Activated gamma-delta T cell treated with anti-CD3 and anti-CD28 coated beads, Interleukin-2, amount 50 U/mL, for 16 hours (primary cell): Measurements from ENCODE around the gene VKORC1L1.
"Not testable (repeated sequence)": the region's sequence is repeated elsewhere in the genome, so short reads cannot be mapped to it uniquely, and the experiment has no call there.

Experiments used
- DNase-seq: peaks from one replicate; pipeline ENCODE4 v3.0.0-alpha.2; 2020; ENCODE audit warnings: low read depth

VKORC1L1 gene

GRCh38 chr7:65978891-65979582 lies 106.2 kb downstream of the VKORC1L1 start:
- no peak for DNase-seq

DNA sequence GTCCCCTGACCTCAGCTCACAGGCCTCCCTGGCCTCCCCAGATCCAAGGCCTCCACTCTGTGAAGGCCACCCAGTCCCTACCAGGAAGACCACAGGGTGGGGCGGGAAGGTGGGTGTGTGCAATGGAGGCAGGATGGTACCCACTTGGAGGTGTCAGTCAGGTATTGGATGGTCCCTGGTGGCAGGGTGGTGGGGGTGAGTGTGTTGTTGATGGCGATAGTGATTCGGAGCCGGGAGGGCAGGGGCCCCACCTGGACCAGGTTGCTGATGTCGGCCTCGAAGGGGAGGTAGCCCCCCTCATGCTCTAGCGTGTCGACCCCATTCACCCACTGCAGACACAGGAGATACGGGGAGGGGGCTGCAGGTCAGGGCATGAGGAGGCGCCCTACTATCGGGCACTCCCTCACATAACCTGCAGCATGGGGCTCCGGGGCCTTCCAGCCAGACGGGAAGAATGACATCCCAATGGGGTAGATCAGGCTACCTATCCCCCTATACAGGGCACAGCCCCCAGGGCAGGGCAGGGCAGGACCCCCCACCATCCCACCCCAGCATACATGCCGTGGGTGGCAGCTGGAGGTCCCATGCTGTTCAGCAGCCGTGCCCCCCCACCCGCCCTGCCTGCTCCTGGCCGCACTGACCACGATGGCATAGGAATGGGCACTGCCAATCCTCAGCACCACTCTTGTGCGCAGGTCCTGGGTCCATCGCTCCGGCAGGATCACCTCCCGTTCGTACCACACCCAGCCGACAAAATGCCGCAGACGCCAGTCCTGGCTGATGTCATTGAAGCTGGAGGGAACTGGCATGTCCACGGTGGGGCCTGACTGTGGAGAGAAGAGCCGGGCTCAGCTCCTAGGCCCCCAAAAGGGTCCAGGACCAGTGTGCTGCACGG lies 107.0 kb downstream of the VKORC1L1 start:
- no peak for DNase-seq

DNA sequence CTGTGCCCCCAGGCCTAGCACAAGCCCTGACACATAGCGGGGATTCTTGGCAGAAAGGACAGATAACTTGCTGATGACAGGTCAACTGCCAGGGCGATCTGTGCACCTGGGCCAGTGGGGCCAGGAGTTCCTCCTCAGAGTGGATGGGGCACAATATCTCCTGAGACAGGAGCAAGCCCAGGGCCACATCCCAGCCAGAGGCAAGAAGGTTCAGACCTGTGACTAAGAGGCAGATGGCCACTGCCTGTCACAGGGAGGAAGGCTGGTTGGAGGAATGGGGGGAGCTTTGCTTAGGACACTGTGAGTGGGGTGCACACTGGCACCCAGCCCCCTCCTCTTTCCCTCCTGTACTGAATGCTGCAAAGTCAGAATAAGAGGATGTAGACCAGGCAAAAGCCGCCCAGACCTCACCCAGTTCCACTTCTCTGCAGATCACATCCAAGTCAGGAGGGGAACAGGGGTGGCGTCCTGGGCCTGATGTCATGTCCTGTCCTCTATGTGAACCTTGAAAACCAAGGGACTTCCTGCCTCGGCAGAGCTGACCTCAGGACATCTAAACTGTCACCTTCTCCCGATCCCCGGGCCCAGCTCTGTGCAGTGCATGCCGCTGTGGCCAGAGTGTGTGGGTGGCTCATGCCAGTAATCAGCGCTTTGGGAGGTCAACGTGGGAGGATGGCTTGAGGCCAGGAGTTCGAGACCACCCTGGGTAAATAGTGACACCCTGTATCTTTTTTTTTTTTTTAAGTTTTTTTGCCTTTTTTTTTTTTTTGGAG lies 107.8 kb downstream of the VKORC1L1 start:
- peak; percentile 28 for DNase-seq

DNA sequence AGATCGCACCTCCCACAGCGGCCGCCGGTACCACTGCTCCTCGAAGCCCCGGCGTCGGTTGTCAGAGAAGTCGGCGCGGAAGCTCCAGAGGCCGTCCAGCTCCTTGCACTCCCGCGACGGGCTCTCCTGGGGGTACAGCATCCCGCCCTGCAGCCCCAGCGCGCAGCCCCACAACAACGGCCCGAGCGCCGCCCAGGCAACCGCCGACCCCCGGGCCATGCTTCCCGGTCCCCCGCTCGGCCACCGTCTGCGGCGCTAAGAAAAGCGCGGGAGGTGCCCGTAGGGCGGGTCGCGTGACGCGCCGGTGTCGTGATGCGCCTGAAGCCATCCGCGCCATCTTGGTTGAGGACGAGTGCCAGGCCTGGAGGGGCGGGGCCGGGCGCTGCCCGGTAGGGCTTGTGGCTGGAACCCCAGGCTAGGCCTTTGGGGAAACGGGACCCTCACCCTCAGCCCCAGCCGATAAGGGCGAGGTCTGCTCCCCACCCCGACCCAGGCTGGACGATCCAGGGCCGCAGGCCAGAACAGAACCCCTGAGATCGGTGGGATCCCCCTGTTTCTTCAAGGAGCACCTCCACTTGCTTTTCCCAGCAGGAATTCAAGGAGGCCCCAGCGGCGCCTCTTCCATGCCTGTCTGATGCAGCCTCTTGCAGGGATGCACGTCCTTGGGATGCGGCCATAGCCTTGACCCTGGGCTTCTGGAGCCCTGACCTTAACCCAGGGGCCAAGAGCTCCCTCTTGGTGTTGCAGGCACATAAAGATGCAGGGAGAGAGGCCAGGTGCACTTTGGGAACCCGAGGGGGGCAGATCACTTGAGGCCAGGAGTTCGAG lies 109.3 kb downstream of the VKORC1L1 start, which contains the start of gene GUSB:
Gene GUSB (minus strand): TSS at position 249 of the 828 bp plus-strand sequence. CDS start 30 bp downstream, at position 219.
- DNase-seq: peak; percentile 75

- DNase-seq: no peak
These were observed 111.2 kb downstream of the VKORC1L1 start for GRCh38 chr7:65983965-65984658.

DNA sequence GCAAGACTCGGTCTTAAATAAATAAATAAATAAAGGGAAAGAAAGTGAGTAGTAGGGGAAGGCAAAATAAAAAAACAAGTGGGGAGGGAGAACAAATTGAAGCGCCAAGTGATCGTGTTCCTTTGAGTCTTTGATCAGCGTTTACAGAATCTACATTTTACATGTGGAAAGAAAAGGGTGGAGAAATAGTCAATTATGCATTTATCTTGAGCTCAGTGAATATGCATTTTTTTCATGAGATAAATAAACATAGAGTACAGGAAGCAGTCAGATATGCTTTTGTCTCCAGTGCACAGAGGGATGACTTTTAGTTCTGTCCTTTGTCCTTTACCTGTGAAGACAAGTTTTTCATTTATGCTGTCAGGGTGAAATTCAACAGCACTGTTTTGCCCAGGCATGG lies 115.2 kb downstream of the VKORC1L1 start:
- DNase-seq: no peak

GRCh38 chr7:65988503-65988902 lies 115.6 kb downstream of the VKORC1L1 start:
- DNase-seq: not testable (repeated sequence)

- DNase-seq: no peak
These were observed 116.8 kb downstream of the VKORC1L1 start for GRCh38 chr7:65989694-65990080.

DNA sequence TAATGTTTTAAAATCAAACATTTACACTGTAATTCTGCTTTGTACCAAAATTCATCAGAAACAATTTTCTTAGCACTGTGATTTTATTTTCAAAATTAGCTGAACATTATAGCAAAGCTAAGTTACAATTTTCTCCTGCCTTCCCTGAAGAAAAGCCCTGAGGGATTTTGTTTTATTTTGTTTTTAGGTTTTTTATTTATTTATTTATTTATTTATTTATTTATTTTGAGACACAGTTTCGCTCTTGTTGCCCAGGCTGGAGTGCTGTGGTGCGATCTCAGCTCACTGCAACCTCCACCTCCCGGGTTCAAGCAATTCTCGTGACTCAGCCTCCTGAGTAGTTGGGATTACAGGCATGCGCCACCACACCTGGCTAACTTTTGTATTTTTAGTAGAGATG lies 119.0 kb downstream of the VKORC1L1 start:
- not testable (repeated sequence) for DNase-seq

GRCh38 chr7:65992526-65992925 lies 119.7 kb downstream of the VKORC1L1 start:
- DNase-seq: no peak

DNA sequence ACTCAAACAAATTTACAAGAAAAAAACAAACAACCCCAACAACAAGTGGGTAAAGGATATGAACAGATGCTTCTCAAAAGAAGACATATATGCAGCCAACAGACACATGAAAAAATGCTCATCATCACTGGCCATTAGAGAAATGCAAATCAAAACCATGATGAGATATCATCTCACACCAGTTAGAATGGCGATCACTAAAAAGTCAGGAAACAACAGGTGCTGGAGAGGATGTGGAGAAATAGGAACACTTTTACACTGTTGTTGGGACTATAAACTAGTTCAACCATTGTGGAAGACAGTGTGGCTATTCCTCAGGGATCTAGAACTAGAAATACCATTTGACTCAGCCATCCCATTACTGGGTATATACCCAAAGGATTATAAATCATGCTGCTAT lies 122.1 kb downstream of the VKORC1L1 start:
- DNase-seq: not testable (repeated sequence)

DNA sequence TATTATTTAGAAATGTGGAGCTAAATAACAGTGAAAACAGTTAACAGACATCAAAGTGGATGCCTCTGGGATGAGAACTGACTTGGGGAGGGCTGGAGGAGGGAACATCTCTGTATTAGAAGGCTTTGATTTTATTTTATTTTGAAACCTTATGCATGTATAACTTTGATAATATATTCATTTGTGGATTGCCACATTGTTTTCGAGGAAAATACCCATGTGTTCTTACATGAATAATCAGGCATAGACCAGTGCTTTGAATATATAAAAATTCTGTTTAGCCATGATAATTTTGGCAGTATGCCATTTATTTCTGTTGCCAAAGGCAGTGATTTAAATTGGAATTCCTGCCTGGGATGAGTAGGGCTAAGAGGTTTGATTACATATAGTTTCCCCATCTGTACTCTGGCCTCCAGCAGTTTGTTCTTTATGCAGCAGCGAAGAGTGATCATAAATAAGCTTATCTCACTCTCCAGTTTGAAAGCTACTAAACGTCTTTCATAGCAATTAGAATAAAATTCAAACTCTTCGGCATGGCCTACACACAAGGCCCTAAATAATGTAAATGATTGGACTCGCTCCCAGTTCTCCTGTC lies 128.0 kb downstream of the VKORC1L1 start:
- not testable (repeated sequence) for DNase-seq

- not testable (repeated sequence) for DNase-seq
These were observed 132.3 kb downstream of the VKORC1L1 start for GRCh38 chr7:66005115-66005671.

DNA sequence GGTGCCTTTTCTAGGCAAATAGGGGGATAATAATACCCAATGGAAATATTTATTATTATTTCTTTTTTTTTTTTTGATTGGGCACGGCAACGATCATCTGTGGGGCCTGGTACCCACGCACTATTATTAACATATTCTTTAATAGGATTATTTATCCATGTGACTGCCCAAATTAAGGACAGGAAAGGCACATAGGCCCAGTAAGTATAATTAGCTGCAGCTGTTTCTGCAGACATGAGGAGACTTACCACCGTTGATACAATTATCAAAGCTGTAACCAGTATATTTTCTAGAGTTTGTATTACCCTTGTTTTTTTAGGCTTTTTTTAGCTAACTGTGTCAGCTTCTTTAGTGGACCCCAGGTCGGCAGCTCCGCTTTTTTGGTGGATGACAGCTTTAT lies 134.4 kb downstream of the VKORC1L1 start:
- DNase-seq: no peak
